HuH-7.5 (cell line): ENCODE results near the gene PAXX.
"Not testable (repeated sequence)": the region's sequence is repeated elsewhere in the genome, so short reads cannot be mapped to it uniquely, and the experiment has no call there.

Experiments used
- DNase-seq: peaks from one replicate; pipeline ENCODE4 v3.0.0; 2011; ENCODE audit warnings: low spot score

Gene PAXX

GRCh38 chr9:137002646-137003041 is 10.4 kb downstream of the PAXX start:
- DNase-seq, result no peak

DNA sequence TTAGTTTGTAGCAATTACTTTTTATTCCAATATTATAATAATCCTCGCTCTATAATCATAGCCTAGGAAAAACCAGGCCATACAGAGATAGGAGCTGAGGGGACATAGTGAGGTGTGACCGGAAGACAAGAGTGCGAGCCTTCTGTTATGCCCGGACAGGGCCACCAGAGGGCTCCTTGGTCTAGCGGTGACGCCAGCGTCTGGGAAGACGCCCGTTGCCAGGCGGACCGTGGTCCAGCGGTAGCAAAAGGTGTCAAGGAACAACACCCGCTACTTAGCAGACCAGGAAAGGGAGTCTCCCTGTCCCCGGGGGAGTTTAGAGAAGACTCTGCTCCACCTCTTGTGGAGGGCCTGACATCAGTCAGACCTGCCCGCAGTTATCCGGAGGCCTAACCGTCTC is 12.1 kb downstream of the PAXX start:
- not testable (repeated sequence) for DNase-seq

DNA sequence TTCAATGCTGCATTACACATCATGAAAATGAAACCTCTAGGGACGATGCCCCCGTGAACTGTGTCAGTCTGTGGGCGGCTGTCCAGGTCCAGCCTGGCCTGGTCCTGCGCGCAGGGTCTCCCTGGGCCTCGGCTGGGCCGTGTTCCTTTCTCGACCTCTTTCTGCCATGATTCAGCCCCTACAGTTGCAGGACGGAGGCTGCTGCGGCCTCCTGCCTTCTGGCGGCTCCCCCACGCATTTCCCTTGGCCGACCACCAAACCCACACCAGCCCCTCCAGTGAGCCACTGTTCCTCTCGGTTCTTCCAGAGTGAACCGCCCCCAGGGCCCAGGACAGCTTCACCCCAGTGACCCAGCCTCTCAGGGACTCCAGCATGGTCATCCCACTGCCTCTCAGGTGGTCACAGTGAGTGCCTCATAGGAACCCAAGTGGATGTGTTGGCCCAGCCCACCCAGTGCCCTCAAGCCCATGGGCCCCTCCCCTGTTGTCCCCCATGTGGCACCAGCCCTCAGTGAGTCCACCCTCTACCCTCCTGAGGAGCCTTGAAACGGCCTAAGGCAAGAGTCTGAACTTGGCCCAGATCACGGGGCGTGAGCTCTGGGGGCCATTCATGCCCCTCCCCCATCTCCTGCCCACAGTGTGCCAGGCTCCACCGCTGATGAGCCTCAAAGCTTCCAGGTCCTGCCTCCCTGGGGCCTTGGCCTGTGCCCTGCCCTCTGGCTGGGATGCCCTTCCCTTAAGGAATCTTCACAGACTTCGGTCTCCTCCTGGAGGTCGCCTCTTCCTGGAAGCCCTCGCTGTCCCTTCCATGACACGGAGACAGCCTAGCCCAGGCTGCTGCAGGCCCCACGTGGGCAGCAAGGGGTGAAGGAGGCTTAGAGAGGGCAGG is 14.1 kb downstream of the PAXX start:
- no peak for DNase-seq

- DNase-seq, result no peak
Observed at GRCh38 chr9:137007108-137007815, 15.0 kb downstream of the PAXX start.

DNA sequence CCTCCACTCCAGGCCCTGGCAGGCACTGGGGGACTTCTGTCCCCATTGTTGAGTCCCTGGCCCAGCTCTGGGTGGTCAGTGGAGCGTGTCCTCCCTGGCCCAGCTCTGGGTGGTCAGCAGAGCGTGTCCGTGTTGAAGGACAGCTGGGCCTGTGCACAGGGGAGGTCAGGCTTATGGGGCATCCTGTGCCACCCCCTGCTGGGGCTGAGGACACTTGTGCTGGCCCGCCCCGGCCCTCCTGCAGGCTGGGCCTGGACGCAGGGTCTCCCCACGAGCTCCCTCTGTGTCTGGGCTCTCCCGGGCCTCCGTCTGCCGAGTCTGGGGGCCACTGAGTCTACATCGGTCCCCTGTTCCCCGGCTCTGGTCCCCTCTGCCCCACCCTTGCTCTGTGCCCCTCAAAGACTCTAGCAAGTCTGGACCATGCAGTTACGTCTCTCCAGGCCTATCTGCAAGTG is 15.6 kb downstream of the PAXX start:
- no peak for DNase-seq

DNA sequence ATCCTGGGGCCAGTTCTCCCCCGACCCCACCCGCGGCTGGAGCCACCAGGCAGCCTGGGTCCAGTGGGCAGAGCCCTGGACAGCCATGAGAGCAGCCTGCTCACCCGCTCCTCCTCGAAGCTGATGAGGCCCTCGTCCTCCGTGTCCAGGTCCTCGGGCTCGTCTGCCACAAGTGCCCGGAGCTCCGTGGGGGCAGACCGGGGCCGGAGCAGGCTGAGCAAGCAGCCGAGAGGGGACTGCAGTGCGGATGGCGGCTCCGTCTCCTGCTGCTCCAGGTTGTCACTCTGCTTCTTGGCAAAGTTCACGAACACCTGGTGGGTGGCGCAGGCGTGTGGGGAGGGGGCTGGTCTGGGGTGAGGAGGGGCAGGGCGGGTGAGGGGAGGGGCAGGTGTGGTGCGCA is 16.1 kb downstream of the PAXX start:
- no peak for DNase-seq

DNA sequence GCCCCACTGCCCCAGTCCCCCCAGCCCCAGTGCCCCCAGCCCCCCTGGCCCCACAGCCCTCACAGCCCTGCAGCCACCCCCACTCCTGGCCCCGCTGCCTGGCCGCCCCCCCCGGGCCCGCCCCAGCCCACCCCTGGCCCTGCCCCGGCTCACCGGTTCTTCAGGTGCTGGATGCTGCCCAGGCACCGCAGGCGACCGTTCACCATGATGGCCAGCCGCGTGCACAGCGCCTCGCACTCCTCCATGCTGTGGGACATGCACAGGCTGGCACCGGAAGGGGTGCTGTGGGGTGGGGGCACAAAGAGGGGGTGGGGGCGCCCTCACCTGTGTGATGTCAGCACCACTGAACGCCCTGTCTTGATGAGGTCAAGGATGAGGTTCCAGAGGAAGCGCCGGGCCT is 17.0 kb downstream of the PAXX start:
- DNase-seq, result no peak

- no peak for DNase-seq
Observed at GRCh38 chr9:137009938-137010732, 17.9 kb downstream of the PAXX start.

DNA sequence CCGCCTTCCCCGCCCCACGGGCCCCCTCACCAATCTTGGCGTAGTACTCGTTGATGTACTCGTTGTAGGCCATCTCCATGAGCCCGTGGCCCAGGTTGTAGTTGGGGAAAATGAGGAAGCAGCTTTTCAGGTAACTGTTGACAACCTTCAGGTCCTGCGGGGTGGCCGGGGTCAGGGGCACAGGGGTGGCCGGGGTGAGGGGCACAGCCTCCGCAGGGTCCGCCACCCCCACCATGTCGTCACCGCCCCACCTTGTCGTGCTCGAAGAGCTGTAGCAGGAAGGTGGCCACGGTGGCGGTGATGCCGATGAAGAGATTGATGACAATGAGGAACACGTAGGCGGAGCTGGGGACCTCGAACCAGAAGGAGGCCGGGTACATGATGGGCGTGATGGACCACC is 18.9 kb downstream of the PAXX start:
- no peak for DNase-seq

GRCh38 chr9:137011907-137012675 is 19.9 kb downstream of the PAXX start:
- no peak for DNase-seq

DNA sequence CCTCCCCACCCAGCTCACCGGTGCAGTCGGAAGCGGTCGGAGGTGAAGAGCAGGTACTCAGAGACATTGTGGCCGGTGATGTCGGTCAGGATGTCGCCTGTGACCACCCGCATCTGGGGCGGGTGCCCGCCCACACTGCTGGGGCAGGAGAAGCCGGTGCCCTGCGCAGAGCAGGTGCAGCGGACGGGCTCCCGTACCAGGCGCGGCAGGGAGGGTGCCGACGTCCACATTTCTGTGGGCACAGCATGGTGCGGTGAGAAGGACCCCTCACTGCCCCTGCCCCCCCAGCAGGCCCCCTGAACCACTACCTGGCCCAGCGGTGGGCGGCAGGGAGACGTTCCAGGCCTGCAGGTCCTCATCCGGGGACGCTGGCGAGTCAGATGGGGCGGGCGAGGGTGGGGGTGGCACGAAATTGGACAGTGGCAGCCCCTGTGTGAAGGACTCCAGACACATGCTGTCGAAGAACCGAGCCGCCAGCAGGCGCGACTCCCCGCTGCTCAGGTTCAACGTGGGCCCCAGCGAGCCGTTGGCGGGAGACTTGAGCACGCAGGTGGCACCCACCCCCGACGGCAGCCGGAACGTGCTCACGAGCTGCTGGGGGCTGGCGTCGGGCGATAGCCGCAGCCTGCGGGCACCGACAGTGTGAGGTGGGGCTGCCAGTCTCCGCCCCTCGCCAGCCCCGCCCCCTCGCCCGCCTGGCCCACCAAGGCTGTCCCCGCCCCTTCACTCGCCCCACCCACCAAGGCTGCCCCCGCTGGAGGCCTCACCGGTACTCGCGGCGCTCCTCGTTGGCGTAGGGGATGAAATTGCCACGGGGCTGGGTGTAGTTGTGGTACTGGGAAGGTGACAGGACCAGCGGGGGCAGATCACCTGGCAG is 20.7 kb downstream of the PAXX start:
- DNase-seq, result no peak

- no peak for DNase-seq
Observed at GRCh38 chr9:137013571-137013940, 21.3 kb downstream of the PAXX start.

DNA sequence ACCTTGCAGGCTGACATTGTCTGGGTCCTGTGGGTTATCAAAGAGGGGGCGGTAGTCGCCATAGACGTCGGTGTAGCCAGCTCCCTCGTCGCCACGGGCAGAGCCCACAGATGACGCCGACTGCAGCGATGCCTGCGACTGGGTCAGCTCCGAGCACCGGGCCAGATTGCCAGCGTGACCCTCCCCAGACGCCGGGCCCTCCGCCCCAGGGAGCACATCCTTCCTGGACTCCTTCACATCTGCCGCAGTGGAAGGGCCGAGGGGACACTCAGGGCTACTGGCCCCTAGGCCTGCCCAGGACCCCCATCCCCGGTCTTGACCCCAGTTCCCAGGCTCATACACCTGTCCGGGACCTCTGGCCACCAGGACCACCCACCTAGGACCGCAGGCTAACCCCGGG is 21.9 kb downstream of the PAXX start:
- DNase-seq, result no peak

- no peak for DNase-seq
Observed at GRCh38 chr9:137014776-137015539, 22.7 kb downstream of the PAXX start.

DNA sequence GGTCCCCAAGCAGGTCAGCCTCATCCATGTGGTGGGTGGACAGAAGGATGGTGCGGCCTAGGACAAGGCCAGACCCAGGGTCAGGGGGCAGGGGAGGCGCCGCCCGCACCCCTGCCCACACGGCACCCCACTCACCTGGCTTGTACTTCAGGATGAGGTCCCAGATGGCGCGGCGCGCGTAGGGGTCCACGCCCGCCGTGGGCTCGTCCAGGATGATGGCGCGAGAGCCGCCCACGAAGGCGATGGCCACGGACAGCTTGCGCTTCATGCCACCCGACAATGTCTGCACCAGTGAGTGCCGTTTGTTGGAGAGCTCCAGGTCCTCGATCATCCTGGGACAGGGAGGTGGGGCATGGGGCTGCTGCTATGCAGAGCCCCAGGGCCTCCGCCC is 23.3 kb downstream of the PAXX start:
- DNase-seq, result no peak

GRCh38 chr9:137015976-137016375 is 23.8 kb downstream of the PAXX start:
- no peak for DNase-seq

- no peak for DNase-seq
Observed at GRCh38 chr9:137016436-137016835, 24.2 kb downstream of the PAXX start.

GRCh38 chr9:137017071-137017470 is 24.8 kb downstream of the PAXX start:
- DNase-seq, result no peak

DNA sequence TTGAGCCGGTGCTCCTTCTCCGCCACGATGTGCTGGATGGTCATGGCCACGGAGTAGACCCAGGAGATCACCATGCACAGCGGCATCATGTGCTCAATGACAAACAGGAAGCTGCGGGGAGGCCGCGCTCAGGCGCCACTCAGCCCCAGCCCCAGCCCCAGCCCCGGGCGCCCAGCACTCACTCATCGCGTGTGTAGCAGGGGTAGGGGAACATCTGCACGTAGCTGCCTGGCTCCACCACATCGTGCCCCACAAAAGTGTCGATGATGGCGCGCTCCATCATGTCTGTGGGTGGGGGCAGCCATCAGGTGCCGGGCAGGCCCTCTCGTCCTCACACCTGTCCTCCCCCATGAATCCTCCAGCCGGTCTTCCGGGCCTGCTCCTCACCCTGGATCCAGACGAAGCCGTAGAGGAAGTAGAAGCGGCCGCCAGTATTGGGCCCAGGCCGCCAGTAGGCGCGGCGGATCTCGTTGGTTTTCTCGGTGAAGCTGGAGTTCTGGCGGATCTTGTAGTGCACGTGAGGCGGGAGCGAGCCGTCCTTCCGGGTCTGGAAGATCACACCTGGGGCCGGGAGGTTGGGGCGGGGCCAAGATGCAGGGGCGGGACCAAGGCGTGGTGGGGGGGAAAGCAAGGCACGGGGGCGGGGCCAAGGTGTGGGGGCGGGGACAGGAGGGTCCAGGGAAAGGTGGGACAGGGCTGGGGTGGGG is 25.7 kb downstream of the PAXX start:
- no peak for DNase-seq
